Measurements from ENCODE around the gene TMEM178B.

- no peak for TF ChIP-seq ZNF274 (IDR thresholded peaks at IDR 0.05; ENCODE audit: low read depth, low read length)
- no peak for TF ChIP-seq YY1 (IDR thresholded peaks at IDR 0.05; ENCODE audit: insufficient read depth, insufficient read length)
- no peak for TF ChIP-seq SUZ12 (IDR thresholded peaks at IDR 0.05; ENCODE audit: extremely low read depth, insufficient read depth, insufficient read length)
Observed at GRCh38 chr7:141402277-141402996, 328.6 kb downstream of the TMEM178B start.

Data from NT2/D1 (cell line).